ENCODE measurements around the gene MOGAT1.
A peak's percentile ranks its signal among the peaks of the same experiment; 100 is the strongest.
"Not testable (repeated sequence)": the region's sequence is repeated elsewhere in the genome, so short reads cannot be mapped to it uniquely, and the experiment has no call there.

The MOGAT1 gene

DNA sequence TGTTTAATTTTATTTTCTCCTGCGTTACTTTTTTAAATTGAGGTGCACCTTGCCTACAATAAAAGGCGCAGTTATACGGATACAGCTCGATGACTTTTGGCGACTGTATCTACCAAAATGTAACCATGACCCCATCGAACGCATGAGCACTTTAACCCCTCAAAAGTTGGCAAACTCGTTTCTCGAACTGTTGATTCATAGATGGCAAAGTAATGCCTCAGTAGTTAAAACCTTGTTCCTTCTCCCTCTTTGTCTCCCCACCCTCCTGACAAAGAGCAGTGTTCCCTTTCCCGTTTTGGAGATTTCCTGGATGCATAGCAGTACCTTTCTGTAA is 577 bp downstream of the MOGAT1 start:
- DNase-seq = no peak

DNA sequence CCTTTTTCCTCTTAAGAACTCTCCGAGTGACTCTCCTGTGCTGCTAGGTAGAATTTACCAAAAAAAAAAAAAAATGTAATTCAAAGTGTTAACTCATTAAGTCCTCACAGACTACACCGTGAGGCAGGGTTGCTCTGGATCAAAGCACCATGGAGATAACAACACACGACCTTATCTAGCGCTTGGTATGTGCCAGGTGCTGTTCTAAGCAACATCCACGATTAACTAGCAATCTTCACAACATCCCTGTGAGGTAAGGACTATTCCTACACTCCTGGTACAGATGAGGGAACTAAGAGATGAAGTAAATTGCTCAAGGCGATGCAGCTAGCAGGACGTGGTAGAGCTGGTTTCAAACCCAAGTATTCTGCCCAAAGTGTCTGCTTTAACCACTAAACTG is 1.8 kb downstream of the MOGAT1 start:
- DNase-seq = no peak

DNA sequence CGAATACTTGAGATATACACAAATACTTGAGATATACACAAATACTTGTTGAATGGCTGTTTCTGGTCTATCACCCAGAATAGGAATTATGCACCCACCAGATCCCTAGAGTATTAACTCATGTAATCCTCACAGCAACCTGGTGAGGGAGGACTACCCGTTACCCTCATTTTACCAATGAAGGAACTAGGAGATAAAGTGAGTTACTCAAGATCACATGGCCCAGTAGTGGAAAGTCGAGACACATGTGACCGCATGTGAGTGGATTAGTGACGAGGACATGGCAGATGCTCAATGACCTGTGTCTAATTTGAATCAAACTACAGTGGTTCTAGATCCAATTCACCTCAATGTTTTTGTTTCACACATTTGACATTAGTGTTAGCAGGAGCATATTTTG is 2.4 kb downstream of the MOGAT1 start:
- no peak for DNase-seq

DNA sequence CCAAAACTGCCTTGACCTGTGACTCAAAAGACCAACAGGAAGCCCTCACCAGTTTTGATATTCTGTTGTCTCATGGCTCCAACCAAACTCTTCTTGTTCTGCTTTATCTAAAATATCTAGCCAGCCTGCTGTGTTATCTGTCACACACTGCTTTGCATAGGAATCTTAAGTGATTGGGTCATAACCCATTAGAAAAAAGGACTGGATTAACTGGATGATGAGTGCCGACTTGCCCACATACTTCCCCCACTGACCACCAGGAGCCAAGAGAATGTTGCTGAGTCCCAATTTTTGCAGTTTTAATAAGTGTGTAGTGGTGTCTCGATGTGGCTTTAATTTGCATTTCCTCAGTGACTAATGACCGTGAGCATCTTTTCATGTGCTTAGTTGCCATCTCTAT is 6.5 kb downstream of the MOGAT1 start:
- DNase-seq = no peak

DNA sequence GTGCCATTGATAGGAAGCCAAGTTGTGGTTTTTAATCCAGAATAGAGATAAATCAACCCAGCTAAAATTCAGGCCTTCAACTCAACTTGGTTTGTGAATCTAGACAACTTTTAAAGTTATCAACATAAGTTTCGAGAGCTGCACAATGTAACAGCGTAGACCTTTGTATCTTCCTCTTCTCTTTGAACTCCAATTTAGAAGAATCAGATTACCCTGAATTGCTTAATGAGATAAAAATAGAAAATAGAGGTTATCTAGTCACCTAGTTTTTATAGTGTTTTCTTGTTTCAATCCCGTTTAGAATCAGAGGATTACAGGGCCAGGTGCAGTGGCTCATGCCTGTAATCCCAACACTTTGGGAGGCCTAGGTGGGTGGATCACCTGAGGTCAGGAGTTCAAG is 12.3 kb downstream of the MOGAT1 start:
- no peak for DNase-seq

DNA sequence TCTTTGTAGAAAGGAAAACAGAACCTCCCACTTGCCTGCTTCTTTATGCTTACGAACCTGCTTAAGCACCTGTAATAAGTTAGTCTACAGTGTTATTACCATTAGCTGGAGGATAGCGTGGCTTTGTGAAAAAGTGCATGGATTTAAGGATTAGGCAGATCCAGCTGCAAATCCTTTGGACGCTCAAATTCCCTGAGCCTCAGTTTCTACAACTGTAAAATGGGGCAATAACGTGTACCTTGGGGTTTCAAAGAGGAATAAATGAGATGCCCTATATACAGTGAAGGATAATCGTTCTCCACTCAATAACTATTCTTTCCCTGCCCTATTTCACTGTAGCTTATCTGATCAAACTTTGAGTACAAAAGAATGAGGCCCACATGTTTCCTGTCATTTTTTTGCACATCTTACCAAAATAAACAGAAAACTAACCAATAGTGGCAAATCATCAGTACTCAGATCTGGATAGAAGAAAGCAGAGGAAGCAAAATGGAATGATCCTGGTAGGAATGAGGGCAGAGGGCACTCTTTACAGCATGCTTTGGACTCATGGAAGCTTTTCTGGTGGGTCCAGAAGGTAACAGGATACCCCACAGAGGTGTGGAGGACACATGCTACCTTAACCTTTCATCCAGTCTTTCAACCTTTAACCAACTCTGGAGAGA is 14.8 kb downstream of the MOGAT1 start:
- DNase-seq = no peak

DNA sequence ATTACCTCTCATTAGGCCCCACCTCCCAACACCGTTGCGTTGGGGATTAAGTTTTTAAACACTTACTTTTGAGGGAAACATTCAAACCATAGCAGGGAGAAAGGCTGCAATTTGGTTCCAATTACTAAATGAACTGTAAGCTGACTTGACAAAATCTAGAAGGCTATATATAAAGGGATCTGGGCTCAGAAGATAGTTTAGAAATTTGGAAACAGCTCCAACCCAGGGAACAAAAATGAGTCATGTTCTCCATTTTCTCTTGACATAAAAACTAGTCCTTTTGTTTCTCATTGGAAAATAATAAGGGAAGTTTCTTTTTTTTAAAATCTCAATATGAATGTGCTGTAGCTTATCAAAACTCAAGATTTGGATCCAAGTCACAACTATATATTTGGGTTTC is 17.5 kb downstream of the MOGAT1 start:
- no peak for DNase-seq

DNA sequence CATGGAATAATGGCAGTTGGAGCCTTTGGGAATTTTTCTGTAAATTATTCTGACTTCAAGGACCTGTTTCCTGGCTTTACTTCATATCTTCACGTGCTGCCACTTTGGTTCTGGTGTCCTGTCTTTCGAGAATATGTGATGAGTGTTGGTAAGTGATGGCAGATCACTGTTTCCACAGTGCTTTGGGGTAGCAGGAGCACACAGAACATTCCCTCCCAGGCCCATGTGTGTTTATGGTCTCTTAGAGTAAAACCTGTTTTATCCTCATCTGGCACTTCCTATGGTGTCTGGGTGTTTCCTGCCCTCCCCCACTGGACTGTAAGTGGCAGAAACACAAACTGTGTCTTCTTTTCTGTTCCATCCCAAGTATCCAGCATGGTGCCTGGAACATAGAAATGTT is 17.9 kb downstream of the MOGAT1 start:
- DNase-seq = no peak

DNA sequence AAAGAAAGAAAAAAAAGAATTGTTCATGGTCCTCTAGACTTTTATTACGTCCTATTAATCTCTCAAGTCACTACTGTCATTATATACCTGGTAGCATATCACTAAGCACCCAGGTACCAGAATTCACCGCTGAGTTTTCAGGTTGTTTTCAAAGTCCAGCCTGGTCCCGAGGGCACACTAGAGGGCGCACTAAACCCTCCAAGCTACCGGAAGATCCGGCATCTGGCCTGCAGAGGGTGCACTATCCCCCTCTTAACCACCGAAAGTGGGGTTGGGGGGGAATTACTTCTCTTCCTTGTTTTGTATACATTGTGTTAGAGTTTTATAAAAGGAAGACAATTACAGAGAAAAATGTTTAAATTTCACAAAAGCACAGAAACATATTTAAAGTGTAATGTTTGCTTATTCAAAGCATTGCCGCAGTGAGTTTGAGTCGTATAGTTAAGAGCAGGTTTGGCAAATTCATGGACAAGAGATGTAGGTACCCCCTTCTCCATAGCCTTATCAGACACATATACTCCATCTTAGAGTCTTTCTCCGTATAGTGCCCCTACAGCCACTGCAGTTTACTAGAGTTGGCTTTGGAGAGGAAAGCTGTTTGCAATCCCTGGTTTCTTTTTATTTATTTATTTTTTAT is 19.2 kb downstream of the MOGAT1 start:
- peak; percentile 66 for DNase-seq

DNA sequence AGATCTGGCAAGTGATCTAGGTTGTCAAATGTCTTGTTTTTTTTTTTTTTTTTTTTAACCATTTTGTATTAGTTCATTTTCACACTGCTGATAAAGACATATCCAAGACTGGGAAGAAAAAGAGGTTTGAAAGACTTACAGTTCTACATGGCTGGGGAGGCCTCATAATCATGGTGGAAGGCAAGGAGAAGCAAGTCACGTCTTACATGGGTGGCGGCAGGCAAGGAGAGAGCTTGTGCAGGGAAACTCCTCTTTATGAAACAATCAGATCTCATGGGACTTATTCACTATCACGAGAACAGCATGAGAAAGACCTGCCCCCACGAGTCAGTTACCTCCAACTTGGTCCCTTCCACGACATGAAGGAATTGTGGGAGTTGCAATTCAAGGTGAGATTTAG is 22.0 kb downstream of the MOGAT1 start:
- DNase-seq = not testable (repeated sequence)

DNA sequence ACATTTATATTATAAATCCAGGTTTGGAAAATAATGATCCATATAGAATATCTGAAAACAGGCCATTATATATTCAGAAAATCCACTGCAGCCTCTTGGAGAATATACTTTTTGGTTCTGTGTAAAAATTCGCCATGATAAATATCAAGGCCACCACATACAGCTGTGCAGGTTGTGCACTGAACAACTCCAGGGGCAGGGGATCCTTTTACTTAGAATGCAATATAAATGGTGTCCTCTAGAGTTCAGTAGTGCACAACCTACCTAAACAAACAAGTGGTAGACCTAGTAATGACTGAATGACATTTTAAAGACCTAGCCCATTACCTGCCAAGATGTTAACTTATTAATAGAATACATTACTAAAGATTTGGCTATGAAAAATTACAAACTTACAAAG is 22.4 kb downstream of the MOGAT1 start:
- no peak for DNase-seq

DNA sequence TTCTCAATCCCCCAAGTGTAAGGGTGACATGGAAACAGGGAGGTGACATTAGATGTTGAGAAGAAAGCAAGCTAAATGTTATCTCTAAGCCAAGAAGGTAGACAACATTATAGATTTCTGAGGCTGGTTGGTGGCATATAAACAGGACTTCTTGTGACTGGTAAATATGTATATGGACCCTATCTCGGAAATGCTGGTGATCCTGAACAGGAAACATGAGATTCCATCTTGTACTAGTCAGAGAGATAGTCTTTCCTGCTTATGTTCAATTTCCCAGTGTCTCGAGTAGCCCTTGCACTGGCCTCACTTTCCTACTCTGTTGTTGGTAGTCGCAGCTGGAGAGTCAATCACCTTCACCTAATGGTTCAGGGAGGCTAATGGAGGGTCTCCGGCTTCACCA is 26.8 kb downstream of the MOGAT1 start:
- no peak for DNase-seq

DNA sequence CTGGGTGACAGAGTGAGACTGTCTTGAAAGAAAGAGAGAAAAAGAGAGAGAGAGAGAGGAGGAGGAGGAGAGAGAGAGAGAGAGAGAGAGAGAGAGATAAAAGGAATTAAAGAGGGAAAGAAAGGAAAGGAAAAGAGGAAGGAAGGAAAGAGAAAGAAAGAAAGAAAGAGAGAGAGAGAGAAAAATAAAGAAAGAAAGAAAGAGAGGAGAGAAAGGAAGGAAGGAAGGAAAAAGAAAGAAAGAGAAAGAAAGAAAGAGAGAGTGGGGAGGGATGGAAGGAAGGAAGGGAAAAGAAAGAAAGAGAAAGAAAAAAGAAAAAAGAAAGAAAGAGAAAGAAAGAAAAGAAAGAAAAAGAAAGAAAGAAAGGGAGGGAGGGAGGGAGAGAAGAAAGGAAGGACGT is 29.8 kb downstream of the MOGAT1 start:
- no peak for DNase-seq

DNA sequence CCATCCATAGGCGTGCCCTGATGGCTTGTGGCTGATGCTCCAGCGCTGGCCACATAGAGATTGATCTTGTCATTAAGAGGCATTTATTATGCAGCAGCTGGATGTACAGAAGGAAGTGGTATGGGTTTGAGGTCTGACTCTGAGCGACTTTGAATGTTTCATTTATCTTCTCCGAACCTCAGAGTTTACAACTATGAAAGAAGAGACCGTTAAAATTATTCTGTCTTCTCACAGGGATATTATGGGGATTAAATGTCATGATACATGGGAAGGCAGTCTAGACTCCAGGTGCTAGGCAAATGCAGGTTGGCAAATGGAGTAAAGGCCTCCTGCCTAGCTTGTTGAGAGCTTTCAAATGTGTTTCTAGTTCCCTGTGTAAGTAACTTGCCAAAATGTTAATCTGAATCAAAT is 30.3 kb downstream of the MOGAT1 start:
- no peak for DNase-seq

DNA sequence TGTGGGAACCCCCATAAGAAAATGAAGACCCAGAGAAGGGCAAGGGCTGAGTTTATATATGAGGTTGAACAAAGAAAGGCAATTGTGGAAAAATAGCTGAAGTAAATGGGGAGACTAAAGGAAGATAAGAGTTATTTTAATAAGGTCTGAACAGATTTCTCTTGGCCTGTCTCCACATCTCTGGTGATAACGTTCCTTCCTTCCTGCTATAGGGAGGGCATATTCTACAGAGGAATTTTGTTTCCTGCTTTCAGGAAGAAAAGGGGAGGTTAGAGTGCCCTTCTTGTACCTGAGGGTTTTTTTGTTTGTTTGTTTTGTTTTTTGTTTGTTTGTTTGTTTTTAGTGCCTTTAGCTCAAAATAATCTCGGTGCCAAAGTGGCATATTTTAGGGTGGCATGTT is 31.6 kb downstream of the MOGAT1 start:
- no peak for DNase-seq

DNA sequence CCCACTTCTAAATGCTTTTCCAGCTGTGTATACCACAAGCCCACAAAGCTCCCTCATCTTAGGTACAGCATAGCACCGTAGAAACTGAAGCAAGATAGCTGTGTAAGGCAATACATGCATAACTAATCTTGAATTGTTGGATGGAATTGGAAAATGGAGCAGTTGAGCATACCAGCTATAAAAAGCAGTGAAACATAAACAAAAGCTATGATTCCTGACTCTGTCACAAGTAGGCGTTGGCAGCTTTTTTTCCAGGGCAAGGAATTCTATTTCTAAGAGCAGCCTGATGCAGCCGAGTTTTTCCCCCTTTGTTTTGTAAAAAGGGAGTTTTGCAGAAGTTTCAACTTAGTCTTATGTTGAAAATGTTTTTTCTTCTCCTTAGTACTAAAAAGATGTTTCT is 32.4 kb downstream of the MOGAT1 start:
- DNase-seq = no peak

DNA sequence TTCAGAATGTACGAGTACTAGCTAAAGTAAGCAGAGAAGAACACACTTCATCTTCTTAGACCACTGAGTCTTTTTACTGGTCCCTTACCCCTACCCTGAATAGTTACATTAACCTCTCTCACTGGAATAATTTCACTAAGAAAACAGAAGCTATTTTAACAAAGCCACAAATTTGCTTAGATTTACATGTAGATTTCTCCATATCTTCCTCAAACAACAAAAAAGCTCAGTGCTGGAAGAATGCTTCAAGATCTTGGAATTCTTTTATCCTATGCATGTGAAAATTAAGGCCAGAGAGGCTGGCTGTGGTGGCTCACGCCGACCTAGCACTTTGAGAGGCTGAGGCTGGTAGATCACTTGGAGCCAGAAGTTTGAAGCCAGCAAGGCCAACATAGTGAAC is 35.2 kb downstream of the MOGAT1 start:
- DNase-seq = no peak

DNA sequence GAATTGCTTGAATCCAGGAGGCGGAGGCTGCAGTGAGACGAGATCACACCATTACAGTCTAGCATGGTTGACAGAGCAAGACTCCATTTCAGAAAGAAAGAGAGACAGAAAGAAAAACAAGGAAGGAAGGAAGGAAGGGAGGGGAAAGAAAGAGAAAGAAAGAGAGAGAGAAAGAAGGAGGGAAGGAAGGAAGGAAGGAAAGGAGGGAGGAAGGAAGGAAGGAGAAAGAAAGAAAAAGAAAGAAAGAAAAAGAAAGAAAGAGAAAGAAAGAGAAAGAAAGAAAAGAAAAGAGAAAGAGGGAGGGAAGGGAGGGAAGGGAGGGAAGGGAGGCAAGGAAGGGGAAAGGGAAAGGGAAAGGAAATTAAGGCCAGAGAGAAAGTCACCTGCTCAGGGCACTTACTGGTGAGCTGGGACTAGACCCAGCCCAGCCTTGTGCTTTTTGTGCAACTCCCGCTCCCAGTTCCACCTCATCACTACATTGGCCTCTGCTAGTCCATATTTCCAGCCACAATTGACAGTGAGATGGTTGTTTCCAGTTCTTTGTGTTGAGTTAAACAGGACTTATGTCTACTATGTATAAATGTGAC is 35.7 kb downstream of the MOGAT1 start:
- no peak for DNase-seq

DNA sequence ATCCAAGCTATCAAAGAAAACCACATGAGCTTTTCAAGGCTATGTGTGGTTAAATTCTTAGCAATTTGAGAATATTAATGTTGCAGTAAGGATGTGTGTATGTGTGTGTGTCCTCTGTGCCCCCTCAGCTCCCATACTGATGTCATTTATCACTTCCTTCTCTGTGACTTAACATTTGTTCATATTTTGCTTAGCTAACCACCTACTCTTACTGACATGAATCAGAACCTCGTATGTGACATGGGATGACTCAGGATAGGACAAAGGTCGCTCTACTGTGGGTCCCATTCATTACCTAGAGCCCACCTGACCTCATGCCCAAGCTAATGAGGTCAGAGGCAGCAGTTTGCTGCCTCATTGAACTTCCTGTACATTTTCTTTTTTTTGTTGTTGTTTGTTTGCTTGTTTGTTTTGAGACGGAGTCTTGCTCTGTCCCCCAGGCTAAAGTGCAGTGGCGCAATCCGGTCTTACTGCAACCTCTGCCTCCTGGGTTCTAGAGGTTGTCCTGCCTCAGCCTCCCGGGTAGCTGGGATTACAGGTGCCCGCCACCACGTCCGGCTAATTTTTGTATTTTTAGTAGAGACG is 36.3 kb downstream of the MOGAT1 start:
- no peak for DNase-seq

DNA sequence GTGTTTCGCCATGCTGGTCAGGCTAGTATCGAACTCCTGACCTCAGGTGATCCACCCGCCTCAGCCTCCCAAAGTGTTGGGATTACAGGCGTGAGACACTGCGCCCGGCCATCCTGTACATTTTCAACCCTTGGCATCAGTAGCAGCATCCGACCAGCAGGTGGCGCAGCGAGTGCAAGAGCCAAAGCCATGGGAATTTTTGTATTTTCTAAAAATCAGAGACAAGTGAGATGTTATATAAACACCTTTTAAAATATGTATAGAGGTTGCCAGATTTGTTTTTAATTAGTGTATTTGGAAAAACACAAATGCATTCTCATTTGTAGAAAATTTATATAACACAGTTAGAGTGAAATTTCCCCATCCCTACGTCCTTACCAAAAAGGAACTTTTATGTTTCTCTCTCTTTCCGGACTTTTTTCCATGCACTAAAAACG is 36.8 kb downstream of the MOGAT1 start:
- DNase-seq = peak; percentile 81

DNA sequence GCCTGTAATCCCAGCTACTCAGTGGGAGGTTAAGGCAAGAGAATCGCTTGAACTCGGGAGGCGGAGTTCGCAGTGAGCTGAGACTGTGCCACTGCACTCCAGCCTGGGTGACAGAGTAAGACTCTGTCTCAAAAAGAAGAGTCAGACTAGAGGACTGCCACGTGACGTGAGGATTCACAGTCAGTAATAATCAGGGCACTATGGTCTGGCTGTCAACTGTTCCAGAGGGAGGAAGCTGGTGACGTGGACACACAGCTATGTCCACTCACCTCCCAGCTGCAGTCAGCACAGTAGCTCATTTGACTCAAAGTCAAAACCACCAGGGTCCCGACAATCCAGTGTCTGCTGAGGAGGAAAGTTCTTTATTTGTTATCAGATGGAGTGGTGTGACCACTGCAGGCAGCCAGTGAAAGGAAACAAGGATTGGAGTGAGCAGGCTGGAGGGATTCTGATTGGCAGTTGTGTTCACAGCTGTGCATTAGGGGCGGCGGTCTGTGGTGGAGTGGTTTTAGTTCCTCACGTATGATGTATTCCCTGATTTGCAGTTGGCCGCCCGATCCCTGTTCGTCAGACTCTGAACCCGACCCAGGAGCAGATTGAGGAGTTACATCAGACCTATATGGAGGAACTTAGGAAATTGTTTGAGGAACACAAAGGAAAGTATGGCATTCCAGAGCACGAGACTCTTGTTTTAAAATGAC is 37.9 kb downstream of the MOGAT1 start:
- DNase-seq = no peak

DNA sequence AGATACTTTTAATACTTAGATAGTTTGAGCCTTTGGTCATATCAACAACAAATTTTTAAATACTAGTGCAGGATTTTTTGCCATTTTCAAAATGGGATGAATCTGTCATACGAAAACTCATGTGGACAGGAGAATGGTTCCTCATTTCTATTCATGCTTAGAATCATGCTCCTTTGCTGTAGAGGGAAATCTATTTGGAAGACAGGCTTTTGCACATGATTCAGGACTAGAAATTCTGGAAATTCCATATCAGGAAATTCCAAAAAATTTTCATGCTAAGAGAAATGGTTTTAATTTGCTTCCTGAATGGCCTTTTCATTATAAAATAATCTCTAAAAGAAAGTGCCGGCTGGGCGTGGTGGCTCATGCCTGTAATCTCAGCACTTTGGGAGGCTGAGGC is 39.3 kb downstream of the MOGAT1 start:
- no peak for DNase-seq

DNA sequence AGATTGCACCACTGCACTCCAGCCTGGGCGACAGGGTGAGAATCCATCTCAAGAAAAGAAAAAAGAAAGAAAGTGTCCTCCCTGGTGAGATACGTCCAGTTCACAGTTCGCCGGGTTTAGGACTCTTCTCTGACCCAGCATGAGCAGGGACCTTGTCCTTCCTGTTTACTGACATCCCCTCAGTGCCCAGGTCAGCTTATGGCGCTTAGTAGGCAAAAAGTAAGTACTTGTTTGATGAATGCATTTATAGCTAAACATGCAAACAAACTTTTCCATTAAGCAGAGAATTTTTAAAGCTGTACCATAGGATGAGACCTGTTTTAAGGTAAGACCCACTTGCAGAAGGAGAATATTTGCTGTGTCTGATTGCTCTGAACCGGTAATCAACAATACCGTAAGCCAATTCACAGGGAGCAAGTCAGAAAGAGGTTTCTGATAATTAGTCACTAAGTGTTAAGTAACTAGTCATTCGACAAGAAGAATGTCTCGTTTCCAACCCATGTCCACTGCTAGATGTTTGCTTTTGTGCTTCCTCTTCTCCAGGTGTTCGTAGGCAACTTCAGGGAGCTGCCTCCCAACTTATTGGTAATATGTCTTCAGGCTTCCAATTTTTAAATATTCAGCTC is 40.0 kb downstream of the MOGAT1 start:
- no peak for DNase-seq
